ENCODE data around the gene OPTC.

Gene OPTC

GRCh38 chr1:203504400-203505250, 10.7 kb downstream of the OPTC start:
- ChIA-PET CTCF (interaction anchor here (0.6 to 10.9 kb wide), 40 partner anchors 9 to 624 kb away, joined by 3 to 223 read pairs (median 4); partner anchors contain the start of gene OPTC), POLR2A (no interaction called here)
- peak; percentile 84 for TF ChIP-seq CTCF (IDR thresholded peaks at IDR 0.05; ENCODE audit: control extremely low read depth, extremely low read depth, low read depth, missing control alignments)

GRCh38 chr1:203505526-203506204, 11.7 kb downstream of the OPTC start:
- ChIA-PET CTCF (interaction anchor here (0.7 to 10.9 kb wide), 23 partner anchors 8 to 649 kb away, joined by 3 to 223 read pairs (median 4); no protein-coding TSS in a partner anchor), POLR2A (no interaction called here)
- no peak for TF ChIP-seq CTCF (IDR thresholded peaks at IDR 0.05; ENCODE audit: control extremely low read depth, extremely low read depth, low read depth, missing control alignments)
- DNase-seq (ENCODE audit: extremely low spot score) = no peak

More at GRCh38 chr1:203504400-203505250, 10.7 kb downstream of the OPTC start:
- DNase-seq (ENCODE audit: extremely low spot score) = peak; percentile 82

GRCh38 chr1:203506858-203507626, 13.1 kb downstream of the OPTC start:
- no peak for DNase-seq (ENCODE audit: extremely low spot score)
- ChIA-PET CTCF (interaction anchor here (0.9 to 10.9 kb wide), 8 partner anchors 17 to 240 kb away, joined by 3 to 223 read pairs (median 6); no protein-coding TSS in a partner anchor), POLR2A (no interaction called here)
- no peak for TF ChIP-seq CTCF (IDR thresholded peaks at IDR 0.05; ENCODE audit: control extremely low read depth, extremely low read depth, low read depth, missing control alignments)

- POLR2A ChIA-PET = no interaction called here
- CTCF ChIA-PET = interaction anchor here (0.9 to 10.9 kb wide), 3 partner anchors 20 to 193 kb away, joined by 4 to 223 read pairs (median 7); no protein-coding TSS in a partner anchor
- DNase-seq (ENCODE audit: extremely low spot score) = no peak
- TF ChIP-seq CTCF (IDR thresholded peaks at IDR 0.05; ENCODE audit: control extremely low read depth, extremely low read depth, low read depth, missing control alignments) = no peak
Measured at GRCh38 chr1:203507759-203508158, 13.8 kb downstream of the OPTC start.

- POLR2A ChIA-PET = no interaction called here
- CTCF ChIA-PET = interaction anchor here (1.8 to 10.9 kb wide), 2 partner anchors 21 to 192 kb away, joined by 7 to 223 read pairs; no protein-coding TSS in a partner anchor
- DNase-seq (ENCODE audit: extremely low spot score) = no peak
- no peak for TF ChIP-seq CTCF (IDR thresholded peaks at IDR 0.05; ENCODE audit: control extremely low read depth, extremely low read depth, low read depth, missing control alignments)
Measured at GRCh38 chr1:203508463-203509073, 14.6 kb downstream of the OPTC start.

Measured in GM10248 (cell line).